Stimulated activated CD8-positive, alpha-beta memory T cell treated with anti-CD3 and anti-CD28 coated beads, Interleukin-4, amount 100 ng/mL, for 24 hours (primary cell): ENCODE results near the gene BAIAP2L1.
"Not testable (repeated sequence)": the region's sequence is repeated elsewhere in the genome, so short reads cannot be mapped to it uniquely, and the experiment has no call there.

ENCODE experiments used
- DNase-seq: peaks from one replicate; pipeline ENCODE4 v3.0.0-alpha.2; 2020; ENCODE audit warnings: low read depth

BAIAP2L1 gene

DNA sequence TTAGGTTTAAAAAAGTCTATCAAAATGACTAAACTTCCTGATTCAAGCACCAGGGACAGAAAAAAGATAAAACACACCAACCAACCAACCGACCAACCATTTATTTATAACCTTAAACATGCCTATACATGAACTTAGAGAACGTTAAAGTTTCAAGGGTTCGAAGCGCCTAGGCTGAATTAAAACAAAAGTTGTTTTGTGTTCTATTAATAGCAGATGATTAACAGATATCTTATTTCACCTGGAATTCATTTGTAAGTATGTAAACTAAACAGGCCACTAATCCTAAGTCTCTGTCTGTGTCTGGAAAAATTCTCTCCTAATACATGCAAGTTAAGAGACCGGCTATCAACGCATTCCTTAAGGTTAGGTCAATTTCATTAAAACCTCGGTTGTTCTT is 1.4 kb downstream of the BAIAP2L1 start:
- no peak for DNase-seq

DNA sequence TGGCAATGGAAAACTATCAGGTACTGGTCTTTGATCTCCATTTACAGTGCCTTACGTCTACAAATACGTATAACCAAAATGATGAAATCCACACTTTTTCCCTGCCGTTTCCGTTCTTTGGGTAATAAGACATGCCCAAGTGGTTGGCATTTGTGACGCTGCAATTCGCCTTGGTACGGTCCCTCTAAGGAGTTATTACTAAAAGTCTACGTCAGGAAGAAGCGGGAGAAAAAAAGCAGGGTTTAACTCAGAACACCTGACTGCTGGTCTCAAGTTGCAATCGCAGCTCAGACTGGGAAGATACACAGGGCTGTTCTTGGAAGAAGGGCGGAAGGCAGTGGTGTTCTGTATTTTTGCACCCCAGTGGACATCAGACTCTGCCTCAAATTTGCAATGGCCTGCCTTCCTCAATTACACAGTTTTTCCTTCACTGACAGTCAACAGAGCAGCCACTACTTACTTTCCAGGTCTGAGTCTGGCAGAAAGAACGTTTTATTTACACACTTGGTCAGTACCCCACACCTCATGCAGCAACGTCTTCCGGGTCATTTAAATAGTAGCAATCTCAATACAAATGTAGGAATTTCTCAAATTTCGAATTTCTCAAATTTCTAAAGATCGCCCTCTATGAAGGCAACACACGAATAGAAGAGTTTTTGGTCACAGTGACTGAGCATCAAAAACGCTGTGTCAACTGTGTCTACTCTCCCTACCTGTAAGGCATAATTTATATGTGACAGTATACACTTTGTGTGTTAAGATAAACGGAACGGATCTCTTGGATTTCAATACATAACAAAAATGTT is 2.1 kb downstream of the BAIAP2L1 start:
- no peak for DNase-seq

- no peak for DNase-seq
Observed at GRCh38 chr7:98396768-98397167, 4.1 kb downstream of the BAIAP2L1 start.

GRCh38 chr7:98395951-98396350 is 4.9 kb downstream of the BAIAP2L1 start:
- DNase-seq, result no peak

GRCh38 chr7:98395481-98395880 is 5.4 kb downstream of the BAIAP2L1 start:
- DNase-seq, result no peak

GRCh38 chr7:98394377-98394836 is 6.5 kb downstream of the BAIAP2L1 start:
- no peak for DNase-seq

GRCh38 chr7:98387544-98388226 is 13.2 kb downstream of the BAIAP2L1 start:
- no peak for DNase-seq

DNA sequence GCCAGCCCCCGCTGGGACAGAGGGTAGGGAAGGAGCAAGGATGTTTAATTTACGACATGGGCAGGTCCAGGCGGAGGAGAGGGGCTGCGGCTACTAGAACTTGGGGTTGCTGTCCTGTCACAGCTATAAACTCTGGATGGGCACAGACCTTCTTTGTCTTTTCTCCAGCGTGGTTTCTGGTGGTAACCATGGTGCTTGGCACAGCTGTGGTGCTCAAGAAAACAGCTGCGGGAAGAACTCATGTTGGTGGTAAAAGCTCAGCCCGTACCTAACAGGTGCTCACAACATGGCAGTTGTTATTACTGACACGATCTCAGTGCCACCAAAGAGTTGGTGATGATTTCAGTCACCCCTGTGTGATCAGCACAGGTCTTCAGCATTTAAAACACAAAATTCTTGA is 13.8 kb downstream of the BAIAP2L1 start:
- DNase-seq, result no peak

GRCh38 chr7:98385532-98385931 is 15.4 kb downstream of the BAIAP2L1 start:
- DNase-seq, result not testable (repeated sequence)

GRCh38 chr7:98378210-98378819 is 22.6 kb downstream of the BAIAP2L1 start:
- DNase-seq, result no peak

GRCh38 chr7:98376711-98377110 is 24.2 kb downstream of the BAIAP2L1 start:
- no peak for DNase-seq

GRCh38 chr7:98375664-98376063 is 25.2 kb downstream of the BAIAP2L1 start:
- DNase-seq, result no peak

DNA sequence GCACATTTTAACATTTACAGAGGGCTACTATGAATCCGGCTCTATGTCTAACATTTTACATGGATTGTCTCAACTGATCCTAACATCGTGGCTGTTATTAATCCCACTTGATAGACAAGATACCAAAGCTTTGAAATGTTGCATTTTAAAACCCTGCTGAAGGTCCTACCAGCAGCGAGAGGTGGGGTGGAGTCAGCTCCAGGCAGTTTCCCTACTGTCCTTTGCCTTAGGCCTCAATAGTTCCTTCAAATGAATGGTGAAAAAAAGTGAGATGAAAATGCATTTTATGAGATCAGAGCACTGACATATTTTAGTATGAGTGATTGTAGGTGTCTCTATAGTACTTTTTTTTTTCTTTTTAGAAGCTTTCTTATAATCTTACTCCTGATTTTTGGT is 26.6 kb downstream of the BAIAP2L1 start:
- DNase-seq, result no peak

DNA sequence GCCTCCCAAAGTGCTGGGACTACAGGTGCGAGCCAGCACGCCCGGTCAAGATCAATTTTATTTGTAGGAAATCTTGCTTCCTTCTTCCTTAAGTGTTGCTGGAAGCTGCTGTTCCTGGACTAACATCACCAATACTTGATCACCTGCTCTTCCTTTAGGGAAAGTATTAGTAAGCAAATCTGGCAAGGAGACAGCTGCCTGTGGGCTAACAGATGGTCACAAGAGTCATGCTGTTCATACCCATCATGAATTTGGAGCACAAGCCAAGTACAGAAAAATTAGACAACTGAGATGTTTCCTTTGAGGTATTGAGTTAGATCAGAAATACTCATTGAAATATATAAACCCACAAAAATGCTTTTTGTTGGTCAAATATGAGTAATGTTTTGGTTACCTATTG is 27.9 kb downstream of the BAIAP2L1 start:
- DNase-seq, result no peak

DNA sequence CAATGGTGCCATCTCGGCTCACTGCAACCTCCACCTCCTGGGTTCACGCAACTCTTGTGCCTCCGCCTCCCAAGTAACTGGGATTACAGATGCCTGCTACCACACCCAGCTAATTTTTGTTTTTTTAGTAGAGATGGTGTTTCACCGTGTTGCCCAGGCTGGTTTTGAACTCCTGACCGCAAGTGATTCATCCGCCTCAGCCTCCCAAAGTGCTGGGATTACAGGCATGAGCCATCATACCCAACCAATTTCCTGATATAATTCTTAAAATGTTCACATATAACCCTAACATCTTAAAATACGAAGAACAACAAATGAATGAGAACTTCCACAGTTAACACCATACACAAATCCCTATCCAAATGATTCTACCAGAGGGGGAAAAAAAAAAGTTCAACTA is 31.2 kb downstream of the BAIAP2L1 start:
- DNase-seq, result no peak

DNA sequence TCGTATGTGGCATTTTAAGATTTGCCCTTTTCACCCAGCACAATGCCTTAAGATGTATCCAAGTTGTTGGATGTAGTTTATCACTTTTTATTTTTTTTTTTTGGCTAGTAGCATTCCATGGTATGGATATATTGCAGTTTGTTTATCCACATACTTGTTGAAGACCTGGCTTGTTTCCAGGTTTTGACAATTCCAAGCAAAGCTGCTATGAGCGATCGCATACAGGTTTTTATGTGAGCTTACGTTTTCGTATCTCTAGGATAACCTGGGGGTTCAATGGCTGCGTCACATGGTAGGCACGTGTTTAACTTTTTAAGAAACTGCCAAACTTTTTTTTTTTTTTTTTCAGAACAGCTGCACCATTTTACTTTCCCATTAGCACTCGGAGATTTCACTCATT is 32.2 kb downstream of the BAIAP2L1 start:
- DNase-seq, result no peak

DNA sequence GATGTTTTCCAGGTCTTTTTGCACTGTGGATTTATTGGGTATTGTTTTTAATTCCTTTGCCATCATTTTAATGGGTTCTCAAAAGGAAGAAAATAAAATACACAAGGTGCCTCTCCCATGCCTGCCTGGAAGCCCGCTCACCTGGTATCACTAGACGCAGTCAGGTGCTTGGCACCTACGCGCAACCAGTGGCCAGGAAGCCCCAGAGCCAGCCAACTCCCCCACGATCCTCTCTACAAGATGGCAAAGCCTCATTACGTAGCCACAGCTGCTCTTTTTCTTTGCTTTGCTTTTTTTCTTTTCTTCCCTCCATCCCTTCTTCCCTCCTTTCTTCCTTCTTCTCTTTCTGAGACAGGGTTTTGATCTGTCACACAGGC is 34.3 kb downstream of the BAIAP2L1 start:
- no peak for DNase-seq

GRCh38 chr7:98365863-98366561 is 34.9 kb downstream of the BAIAP2L1 start:
- no peak for DNase-seq

- DNase-seq, result no peak
Observed at GRCh38 chr7:98364220-98364619, 36.7 kb downstream of the BAIAP2L1 start.

DNA sequence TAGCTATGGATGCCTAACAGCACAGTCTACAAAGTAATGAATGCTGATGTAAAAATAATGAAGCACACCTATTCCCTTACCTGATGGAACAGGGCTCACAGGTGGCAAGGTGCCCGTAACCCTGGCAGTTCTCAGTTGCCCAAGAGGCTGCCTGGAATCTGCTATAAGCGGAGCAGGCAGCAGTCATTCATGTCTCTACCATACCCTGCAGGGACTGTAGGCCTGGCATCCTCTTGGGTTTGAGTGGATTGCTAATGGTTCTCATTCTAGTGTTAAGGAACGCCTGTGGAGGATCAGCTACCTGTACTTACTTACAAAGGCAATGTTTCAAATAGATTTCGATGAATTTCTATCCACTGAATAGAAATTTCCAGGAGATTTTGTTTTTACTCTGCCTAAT is 38.4 kb downstream of the BAIAP2L1 start:
- no peak for DNase-seq

GRCh38 chr7:98360221-98361130 is 40.4 kb downstream of the BAIAP2L1 start:
- DNase-seq, result no peak
